Measurements from ENCODE around the gene MEA1. TPM values are rescaled to one million over a fixed set of nuclear protein-coding genes. Genes with fewer than 3 reads are reported as not detected.

MEA1 gene
- total and polyA plus RNA-seq, 2 of the 4 experiments (the other 2 are of a cell fraction): 116 to 126 TPM

GRCh38 chr6:43037197-43037596 lies 23.5 kb upstream of the MEA1 start:
- no peak overlapping the region for H3K14ac ChIP-seq (replicated peaks; ENCODE audit: low read depth, low read length)
- H3K4me3 ChIP-seq (ENCODE audit: insufficient read depth, low read depth, low read length): no peak overlapping the region
- no peak for TF ChIP-seq FOS (IDR thresholded peaks at IDR 0.05; ENCODE audit: low read depth, low read length)
- no peak for ATAC-seq (ENCODE audit: low read depth)
- H2AK9ac ChIP-seq (replicated peaks; ENCODE audit: low read depth, low read length, poor library complexity): peak overlapping the region; percentile 55
- no TSS peak for BruUV-seq (replicated peaks)
- peaks cover 7 to 9% of the 10 kb centered on the region in 2 experiments; a peak in 2 of 4 replicates for H3K79me1 ChIP-seq (ENCODE audit: low read depth in 1 of 2, low read length in 2 of 2)
- POLR2A ChIA-PET (ENCODE audit: unreplicated experiment): no interaction called here
- no peak overlapping the region for H3K4ac ChIP-seq (ENCODE audit: low read depth, low read length)
- H3K4me1 ChIP-seq (ENCODE audit: control insufficient read depth, insufficient read depth, low read length): no peaks in the 10 kb centered on the region
- no peak overlapping the region for H2BK15ac ChIP-seq (ENCODE audit: low read depth, low read length)
- dilution Hi-C loops (cut with HindIII; ENCODE audit: low sequenced_read_pairs, unreplicated experiment) (no loop called here), in situ Hi-C loops (cut with MboI; ENCODE audit: low sequenced_read_pairs) (no loop called here), intact Hi-C loops (cut with micrococcal nuclease) (no loop called here)
- CTCF ChIA-PET: no interaction called here
- no CpG with 5 or more reads among the region's 5 CpGs for WGBS, 2 experiments (ENCODE audit: extremely low coverage in 2 of 2, insufficient read length in 1 of 2)
- DNase-seq: no peak
- H3K56ac ChIP-seq (ENCODE audit: extremely low read depth, insufficient read depth, low read length): no peak overlapping the region
- H4K20me1 ChIP-seq (ENCODE audit: insufficient read depth, low read length): peaks cover 3% of the 10 kb centered on the region; the same call in 1 of the 2 replicates
- no peak overlapping the region for H4K8ac ChIP-seq (ENCODE audit: low read depth in 2 of 2, low read length in 2 of 2)
- no peaks in the 10 kb centered on the region for H3K27me3 ChIP-seq (ENCODE audit: control insufficient read depth, insufficient read depth, low read length)
- H3K27ac ChIP-seq (ENCODE audit: insufficient read depth, low read length): no peak overlapping the region
- no peak overlapping the region for H3K18ac ChIP-seq (ENCODE audit: low read depth, low read length)
- no peak overlapping the region for H4K91ac ChIP-seq (ENCODE audit: insufficient read depth, low read depth, low read length)
- no peak overlapping the region for H2AK5ac ChIP-seq (ENCODE audit: low read depth, low read length)
- no peak overlapping the region for H3K9ac ChIP-seq (ENCODE audit: low read depth, low read length)
- no peak overlapping the region for H4K5ac ChIP-seq (ENCODE audit: low read depth, low read length)
- peaks cover 59% of the 10 kb centered on the region for H3K36me3 ChIP-seq (ENCODE audit: control insufficient read depth, insufficient read depth, low read length)
- no peak overlapping the region for H3K23ac ChIP-seq (ENCODE audit: low read depth, low read length)
- no peak overlapping the region for H2BK120ac ChIP-seq (ENCODE audit: low read depth, low read length)
- no peak overlapping the region for H2BK5ac ChIP-seq (ENCODE audit: low read depth, low read length, poor library complexity, severe bottlenecking)
- no peak overlapping the region for H2AFZ ChIP-seq (replicated peaks; ENCODE audit: low read length, poor library complexity)
- no peak overlapping the region for H3K4me2 ChIP-seq (ENCODE audit: low read depth, low read length)
- no peak overlapping the region for H2BK20ac ChIP-seq (ENCODE audit: low read depth, low read length)
- no peaks in the 10 kb centered on the region for H3K9me1 ChIP-seq (ENCODE audit: insufficient read depth, low read length)
- H3K9me3 ChIP-seq (ENCODE audit: control insufficient read depth, insufficient read depth, low read length): no peaks in the 10 kb centered on the region

Measured in IMR-90 (cell line).